KMS-11 (cell line): ENCODE measurements around the gene HOXB2.

ENCODE experiments used
- H2AFZ ChIP-seq: fragments of 200-600 bp; sonication (generic); 2 replicates; pipeline ENCODE4 v1.6.1; 2016; ENCODE audit warnings: antibody characterized with exemption, mixed run types, low read depth
- H3K27ac ChIP-seq: fragments of 200-600 bp; sonication (generic); 2 replicates; pipeline ENCODE4 v1.6.1; 2016; ENCODE audit warnings: mild to moderate bottlenecking, mixed run types
- H3K27me3 ChIP-seq: fragments of 200-600 bp; sonication (generic); 2 replicates; pipeline ENCODE4 v1.6.1; 2017; ENCODE audit warnings: mild to moderate bottlenecking, low read depth, mixed run types, moderate library complexity; ENCODE audit not compliant: insufficient read depth
- H3K36me3 ChIP-seq: fragments of 200-600 bp; sonication (generic); 2 replicates; pipeline ENCODE4 v1.6.1; 2017; ENCODE audit warnings: mild to moderate bottlenecking, mixed run types; ENCODE audit not compliant: insufficient read depth
- H3K4me1 ChIP-seq: fragments of 200-600 bp; sonication (generic); 2 replicates; pipeline ENCODE4 v1.6.1; 2016; ENCODE audit warnings: mild to moderate bottlenecking, low read depth, mixed run types; ENCODE audit not compliant: poor library complexity, severe bottlenecking
- H3K4me2 ChIP-seq: fragments of 200-600 bp; sonication (generic); 2 replicates; pipeline ENCODE4 v1.7.0; 2016; ENCODE audit warnings: mild to moderate bottlenecking, mixed run types
- H3K4me3 ChIP-seq: fragments of 200-600 bp; sonication (generic); IDR thresholded peaks from 2 replicates; pipeline ENCODE4 v1.6.1; 2017; ENCODE audit warnings: low read depth, low read length, mixed read lengths; ENCODE audit not compliant: insufficient read depth
- H3K79me2 ChIP-seq: fragments of 200-600 bp; sonication (generic); 2 replicates; pipeline ENCODE4 v1.6.1; 2016; ENCODE audit warnings: low read depth, mixed run types; ENCODE audit not compliant: insufficient read depth
- H3K9ac ChIP-seq: fragments of 200-600 bp; sonication (generic); 2 replicates; pipeline ENCODE4 v1.6.1; 2016; ENCODE audit warnings: mild to moderate bottlenecking, mixed run types
- H4K20me1 ChIP-seq: fragments of 200-600 bp; sonication (generic); 2 replicates; pipeline ENCODE4 v1.6.1; 2016; ENCODE audit warnings: mild to moderate bottlenecking, mixed run types; ENCODE audit not compliant: insufficient read depth
- CTCF ChIP-seq: fragments of 200-600 bp; sonication (generic); conservative IDR thresholded peaks from 2 replicates; pipeline ENCODE4 v1.6.1; 2017; ENCODE audit warnings: low read depth, mild to moderate bottlenecking, antibody characterized with exemption, low read length, moderate library complexity, mixed read lengths

The HOXB2 gene

GRCh38 chr17:48502312-48502711 is 42.6 kb downstream of the HOXB2 start:
- Histone ChIP-seq H3K36me3 (no peaks in the 10 kb centered on the region), H4K20me1 (no peaks in the 10 kb centered on the region), H3K27me3 (no peaks in the 10 kb centered on the region), H3K79me2 (no peaks in the 10 kb centered on the region), H3K4me3 (no peak overlapping the region), H3K4me1 (peaks cover 32% of the 10 kb centered on the region), H3K4me2 (no peak overlapping the region), H2AFZ (no peak overlapping the region), H3K9ac (no peak overlapping the region), H3K27ac (no peak overlapping the region)
- TF ChIP-seq CTCF: no peak

GRCh38 chr17:48500435-48501426 is 44.2 kb downstream of the HOXB2 start:
- Histone ChIP-seq H4K20me1 (no peaks in the 10 kb centered on the region), H3K27ac (no peak overlapping the region), H2AFZ (no peak overlapping the region), H3K4me2 (no peak overlapping the region), H3K27me3 (no peaks in the 10 kb centered on the region), H3K9ac (no peak overlapping the region), H3K36me3 (no peaks in the 10 kb centered on the region), H3K4me1 (peaks cover 16% of the 10 kb centered on the region), H3K79me2 (no peaks in the 10 kb centered on the region), H3K4me3 (no peak overlapping the region)
- TF ChIP-seq CTCF: no peak

GRCh38 chr17:48499735-48500434 is 45.0 kb downstream of the HOXB2 start:
- no peak overlapping the region for H3K4me3 ChIP-seq
- peaks cover 8% of the 10 kb centered on the region for H3K4me1 ChIP-seq
- no peak overlapping the region for H3K27ac ChIP-seq
- H2AFZ ChIP-seq: no peak overlapping the region
- H3K36me3 ChIP-seq: no peaks in the 10 kb centered on the region
- no peak overlapping the region for H3K4me2 ChIP-seq
- no peak overlapping the region for H3K9ac ChIP-seq
- no peaks in the 10 kb centered on the region for H3K27me3 ChIP-seq
- no peaks in the 10 kb centered on the region for H3K79me2 ChIP-seq
- no peak for TF ChIP-seq CTCF
- no peaks in the 10 kb centered on the region for H4K20me1 ChIP-seq

GRCh38 chr17:48499248-48499647 is 45.7 kb downstream of the HOXB2 start:
- H4K20me1 ChIP-seq: no peaks in the 10 kb centered on the region
- no peak overlapping the region for H3K27ac ChIP-seq
- no peaks in the 10 kb centered on the region for H3K36me3 ChIP-seq
- no peak overlapping the region for H3K9ac ChIP-seq
- H3K4me2 ChIP-seq: no peak overlapping the region
- no peak overlapping the region for H2AFZ ChIP-seq
- no peak for TF ChIP-seq CTCF
- H3K4me1 ChIP-seq: peaks cover 1% of the 10 kb centered on the region
- no peak overlapping the region for H3K4me3 ChIP-seq
- no peaks in the 10 kb centered on the region for H3K79me2 ChIP-seq
- no peaks in the 10 kb centered on the region for H3K27me3 ChIP-seq
